HepG2 (cell line): ENCODE measurements around the gene IGHMBP2. TPM values are rescaled to one million over a fixed set of nuclear protein-coding genes. Genes with fewer than 3 reads are reported as not detected.

ENCODE experiments used
- ATAC-seq: fragments of 200-7000 bp; cut with Tn5 transposase; 3 replicates; pipeline ENCODE4 v1.9.1; 2020; ENCODE audit warnings: mild to moderate bottlenecking, moderate library complexity
- BruUV-seq: library from RNA; stranded (reverse); fragments of 400-500 nt; replicated peaks from 2 replicates; lab custom pipeline; 2021; lab: Mats Ljungman, UMichigan
- CTCF ChIA-PET: fragments of 300-600 bp; formaldehyde crosslinking; extraction: SDS; loops from one replicate; lab custom pipeline; 2021; ENCODE audit warnings: low total read pairs, inconsistent platforms, low intra/inter-chr PET ratio; lab: Yijun Ruan, JAX
- POLR2A ChIA-PET: fragments of 350-600 bp; sonication (Branson Sonifier 250); formaldehyde crosslinking; loops from one replicate; lab custom pipeline; 2020; ENCODE audit warnings: antibody characterized with exemption, inconsistent platforms; lab: Yijun Ruan, JAX
- DNase-seq: peaks from one replicate; pipeline ENCODE4 v3.0.0-alpha.2; 2015; ENCODE audit warnings: low spot score
- FAIRE-seq: peaks from 3 replicates; lab custom pipeline; 2011; peaks lifted over from hg19 to GRCh38; lab: Jason Lieb, UNC
- H2AFZ ChIP-seq: one replicate; pipeline ENCODE4 v1.6.1; 2011; ENCODE audit warnings: low read length, inconsistent platforms
- H3K27ac ChIP-seq: fragments of 300-600 bp; 3 replicates; pipeline ENCODE4 v1.8.0; 2011; ENCODE audit warnings: mixed run types, mild to moderate bottlenecking, mixed read lengths, low read length, inconsistent platforms; ENCODE audit not compliant: insufficient read depth; ENCODE audit errors: extremely low read length
- H3K27me3 ChIP-seq, 2 experiments: fragments of 200-600 bp in 1 of 2; 2 replicates in 1 of 2; 3 replicates in 1 of 2; pipeline versions ENCODE4 v1.6.0 to v1.8.0; 2011; ENCODE audit warnings: low read length in 2 of 2, mild to moderate bottlenecking in 2 of 2, moderate library complexity in 2 of 2, inconsistent platforms in 1 of 2; ENCODE audit not compliant: insufficient read depth in 2 of 2, control insufficient read depth in 1 of 2
- H3K36me3 ChIP-seq, 2 experiments: fragments of 200-600 bp in 1 of 2; replicated peaks in 1 of 2; 2 replicates in 1 of 2; 3 replicates in 1 of 2; pipeline versions ENCODE4 v1.5.1 to v1.8.0; 2011; ENCODE audit warnings: low read length in 2 of 2, inconsistent platforms in 1 of 2; ENCODE audit not compliant: insufficient read depth in 2 of 2, control insufficient read depth in 1 of 2
- H3K4me1 ChIP-seq: 2 replicates; pipeline ENCODE4 v1.5.1; 2012; ENCODE audit warnings: low read length, inconsistent platforms; ENCODE audit not compliant: insufficient read depth
- H3K4me2 ChIP-seq: 2 replicates; pipeline ENCODE4 v1.6.0; 2011; ENCODE audit warnings: low read depth, low read length, inconsistent platforms
- H3K4me3 ChIP-seq, 3 experiments: fragments of 200-600 bp in 1 of 3; sonication (generic), shearing (Covaris generic) in 1 of 3; replicated peaks in 1 of 3; 2 replicates each; pipeline ENCODE4 v1.5.1; 2011 to 2016; ENCODE audit warnings: low read length in 3 of 3, inconsistent platforms in 2 of 3, low read depth in 2 of 3, mild to moderate bottlenecking in 2 of 3, control low read depth in 1 of 3, mixed read lengths in 1 of 3; ENCODE audit not compliant: insufficient read depth in 1 of 3
- H3K79me2 ChIP-seq: one replicate; pipeline ENCODE4 v1.6.1; 2011; ENCODE audit warnings: low read length, inconsistent platforms; ENCODE audit not compliant: insufficient read depth
- H3K9ac ChIP-seq: 2 replicates; pipeline ENCODE4 v1.6.0; 2011; ENCODE audit warnings: mild to moderate bottlenecking, low read depth, low read length, inconsistent platforms; ENCODE audit not compliant: insufficient read depth
- H3K9me3 ChIP-seq: 2 replicates; pipeline ENCODE4 v1.5.1; 2012; ENCODE audit warnings: mild to moderate bottlenecking, low read length
- H4K20me1 ChIP-seq: 2 replicates; pipeline ENCODE4 v1.6.0; 2011; ENCODE audit warnings: inconsistent platforms, mild to moderate bottlenecking, low read length, moderate library complexity; ENCODE audit not compliant: insufficient read depth
- ESRRA ChIP-seq: sonication (generic); formaldehyde crosslinking; IDR thresholded peaks from 2 replicates; pipeline ENCODE4 v1.5.1; 2020; ENCODE audit warnings: mild to moderate bottlenecking, low read depth, missing genetic modification reagents
- GLI4 ChIP-seq: sonication (generic); formaldehyde crosslinking; IDR thresholded peaks from 2 replicates; pipeline ENCODE4 v1.5.1; 2020; ENCODE audit warnings: missing genetic modification reagents, mild to moderate bottlenecking, moderate library complexity, borderline replicate concordance
- HDAC2 ChIP-seq: sonication (generic); formaldehyde crosslinking; IDR thresholded peaks from 2 replicates; pipeline ENCODE4 v1.4.0; 2020; ENCODE audit warnings: missing genetic modification reagents
- IRF2 ChIP-seq: IDR thresholded peaks from 2 replicates; pipeline ENCODE4 v1.6.1; 2018; ENCODE audit warnings: missing genetic modification reagents, missing compliant biosample characterization
- JARID2 ChIP-seq: sonication (generic); formaldehyde crosslinking; IDR thresholded peaks from 2 replicates; pipeline ENCODE4 v1.8.1; 2023; ENCODE audit warnings: missing genetic modification reagents, inconsistent platforms; ENCODE audit not compliant: insufficient replicate concordance
- MIER2 ChIP-seq: IDR thresholded peaks from 2 replicates; pipeline ENCODE4 v1.6.1; 2016; ENCODE audit warnings: missing biosample characterization, missing genetic modification reagents
- RARA ChIP-seq: IDR thresholded peaks from 2 replicates; pipeline ENCODE4 v1.6.1; 2016; ENCODE audit warnings: missing genetic modification reagents, missing compliant biosample characterization
- RELA ChIP-seq: sonication (generic); formaldehyde crosslinking; IDR thresholded peaks from 2 replicates; pipeline ENCODE4 v1.4.0; 2020; ENCODE audit warnings: missing genetic modification reagents
- SALL2 ChIP-seq: sonication (generic); formaldehyde crosslinking; IDR thresholded peaks from 2 replicates; pipeline ENCODE4 v1.8.1; 2023; ENCODE audit warnings: mild to moderate bottlenecking, missing genetic modification reagents, inconsistent platforms
- SAP130 ChIP-seq: IDR thresholded peaks from 2 replicates; pipeline ENCODE4 v1.6.1; 2016; ENCODE audit warnings: low read depth
- SMAD1 ChIP-seq: sonication (generic); formaldehyde crosslinking; IDR thresholded peaks from 2 replicates; pipeline ENCODE4 v1.4.0; 2020; ENCODE audit warnings: missing genetic modification reagents, low read depth, mild to moderate bottlenecking, borderline replicate concordance
- ZNF10 ChIP-seq: sonication (generic); formaldehyde crosslinking; IDR thresholded peaks from 2 replicates; pipeline ENCODE4 v1.4.0; 2020; ENCODE audit warnings: mild to moderate bottlenecking, low read depth, missing genetic modification reagents, borderline replicate concordance
- ZNF251 ChIP-seq: sonication (generic); formaldehyde crosslinking; IDR thresholded peaks from 2 replicates; pipeline ENCODE4 v1.9.0; 2021; ENCODE audit warnings: mild to moderate bottlenecking, missing genetic modification reagents
- ZNF3 ChIP-seq: IDR thresholded peaks from 2 replicates; pipeline ENCODE4 v1.7.0; 2017; ENCODE audit warnings: inconsistent platforms
- ZNF468 ChIP-seq: sonication (generic); formaldehyde crosslinking; IDR thresholded peaks from 2 replicates; pipeline ENCODE4 v1.8.0; 2022; ENCODE audit warnings: mild to moderate bottlenecking, moderate library complexity, missing genetic modification reagents
- ZNF570 ChIP-seq: sonication (generic); formaldehyde crosslinking; IDR thresholded peaks from 2 replicates; pipeline ENCODE4 v1.4.0; 2020; ENCODE audit warnings: mild to moderate bottlenecking, missing genetic modification reagents, borderline replicate concordance
- ZNF615 ChIP-seq: sonication (generic); formaldehyde crosslinking; IDR thresholded peaks from 2 replicates; pipeline ENCODE4 v1.5.0; 2020; ENCODE audit warnings: mild to moderate bottlenecking, missing genetic modification reagents, borderline replicate concordance
- ZNF720 ChIP-seq: sonication (generic); formaldehyde crosslinking; IDR thresholded peaks from 2 replicates; pipeline ENCODE4 v1.4.0; 2020; ENCODE audit warnings: missing genetic modification reagents
- ZZZ3 ChIP-seq: sonication (generic); formaldehyde crosslinking; IDR thresholded peaks from 2 replicates; pipeline ENCODE4 v1.4.0; 2020; ENCODE audit warnings: missing genetic modification reagents, mild to moderate bottlenecking, borderline replicate concordance
- WGBS: methylation state at CpG from one replicate; pipeline ENCODE4 v1.1.6; 2017; ENCODE audit warnings: low lambda C conversion rate; 5-methylcytosine and 5-hydroxymethylcytosine counted together
- in situ Hi-C: cut with HindIII; loops from 2 replicates; pipeline ENCODE4 v1.10.0; 2017; ENCODE audit warnings: low pct_unique_long_range_greater_than_20kb; ENCODE audit not compliant: extremely low pct_ligation_motif_present
- intact Hi-C: fragments of 100-400 bp; cut with micrococcal nuclease; formaldehyde crosslinking; loops from one replicate; pipeline ENCODE4 v1.10.0; 2022; ENCODE audit not compliant: unreplicated experiment
- polyA plus RNA-seq, 8 experiments: library from polyadenylated mRNA; depleted of rRNA in 3 of 8; stranded (reverse) in 7 of 8; unstranded in 1 of 8; fragments of >200 nt; fragmentation: Illumina TruSeq in 4 of 8; extraction: Trizol in 4 of 8; gene quantifications; 2 replicates each; pipeline versions ENCODE4 v1.2.1 to v1.2.3, GENCODE V29; 2011 to 2016; ENCODE audit warnings: low read depth in 4 of 8, missing spikeins in 1 of 8, mixed read lengths in 1 of 8; ENCODE audit not compliant: insufficient read depth in 1 of 8
- total RNA-seq, 5 experiments: library from RNA; depleted of rRNA; stranded (reverse); fragments of >200 nt; fragmentation: Illumina TruSeq; extraction: Trizol; gene quantifications; 2 replicates each; pipeline ENCODE4 v1.2.3, GENCODE V29; 2016; ENCODE audit warnings: low read depth in 1 of 5
- TF ChIP-seq, protein P1 (sequence below): sonication (generic); formaldehyde crosslinking; IDR thresholded peaks from 2 replicates; pipeline ENCODE4 v1.4.0; 2020; ENCODE audit warnings: missing genetic modification reagents
- TF ChIP-seq, protein P2 (sequence below): IDR thresholded peaks from 2 replicates; pipeline ENCODE4 v1.6.1; 2016; ENCODE audit warnings: missing biosample characterization, missing genetic modification reagents, low read depth
- TF ChIP-seq, protein P3 (sequence below), 2 experiments: sonication (generic) in 1 of 2; formaldehyde crosslinking in 1 of 2; IDR thresholded peaks; 2 replicates each; pipeline versions ENCODE4 v1.5.1 to v1.6.1; 2011 to 2020; ENCODE audit warnings: borderline replicate concordance in 1 of 2, low read depth in 1 of 2, low read length in 1 of 2, mild to moderate bottlenecking in 1 of 2, missing genetic modification reagents in 1 of 2, moderate library complexity in 1 of 2

IGHMBP2 gene
- total and polyA plus RNA-seq, 2 of the 13 experiments (the other 11 are each of a cell fraction or from before 2014, with no cell fraction given): 8.9 to 9.9 TPM

DNA sequence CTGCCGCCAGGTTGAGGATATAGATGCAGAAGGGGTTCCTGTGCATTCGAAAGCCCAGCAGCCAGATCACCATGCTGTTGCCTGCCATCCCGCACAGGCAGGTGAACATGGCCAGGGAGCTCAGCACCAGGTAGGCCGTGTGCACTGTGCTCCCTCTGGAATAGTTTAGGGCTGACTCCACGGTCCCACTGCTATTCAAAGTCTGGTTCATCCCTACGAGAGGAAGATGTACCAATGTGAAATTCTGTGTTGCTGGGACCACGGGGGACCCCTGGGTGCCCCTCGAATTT is 77.0 kb downstream of the IGHMBP2 start, which contains the start of gene MRGPRD (continued):
- TF ChIP-seq, protein P1, sequence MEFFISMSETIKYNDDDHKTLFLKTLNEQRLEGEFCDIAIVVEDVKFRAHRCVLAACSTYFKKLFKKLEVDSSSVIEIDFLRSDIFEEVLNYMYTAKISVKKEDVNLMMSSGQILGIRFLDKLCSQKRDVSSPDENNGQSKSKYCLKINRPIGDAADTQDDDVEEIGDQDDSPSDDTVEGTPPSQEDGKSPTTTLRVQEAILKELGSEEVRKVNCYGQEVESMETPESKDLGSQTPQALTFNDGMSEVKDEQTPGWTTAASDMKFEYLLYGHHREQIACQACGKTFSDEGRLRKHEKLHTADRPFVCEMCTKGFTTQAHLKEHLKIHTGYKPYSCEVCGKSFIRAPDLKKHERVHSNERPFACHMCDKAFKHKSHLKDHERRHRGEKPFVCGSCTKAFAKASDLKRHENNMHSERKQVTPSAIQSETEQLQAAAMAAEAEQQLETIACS (CRISPR knock-in tag): no peak
- TF ChIP-seq ZNF251 (no peak), ZNF615 (CRISPR knock-in tag) (no peak), RELA (no peak)
- TF ChIP-seq, protein P2, sequence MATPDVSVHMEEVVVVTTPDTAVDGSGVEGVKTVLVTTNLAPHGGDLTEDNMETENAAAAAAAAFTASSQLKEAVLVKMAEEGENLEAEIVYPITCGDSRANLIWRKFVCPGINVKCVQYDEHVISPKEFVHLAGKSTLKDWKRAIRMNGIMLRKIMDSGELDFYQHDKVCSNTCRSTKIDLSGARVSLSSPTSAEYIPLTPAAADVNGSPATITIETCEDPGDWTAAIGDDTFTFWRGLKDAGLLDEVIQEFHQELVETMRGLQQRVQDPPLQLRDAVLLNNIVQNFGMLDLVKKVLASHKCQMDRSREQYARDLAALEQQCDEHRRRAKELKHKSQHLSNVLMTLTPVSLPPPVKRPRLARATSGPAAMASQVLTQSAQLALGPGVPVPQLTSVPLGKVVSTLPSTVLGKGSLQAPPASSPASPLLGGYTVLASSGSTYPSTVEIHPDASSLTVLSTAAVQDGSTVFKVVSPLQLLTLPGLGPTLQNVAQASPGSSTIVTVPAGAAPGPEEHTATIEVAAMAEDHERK (CRISPR knock-in tag): no peak

DNA sequence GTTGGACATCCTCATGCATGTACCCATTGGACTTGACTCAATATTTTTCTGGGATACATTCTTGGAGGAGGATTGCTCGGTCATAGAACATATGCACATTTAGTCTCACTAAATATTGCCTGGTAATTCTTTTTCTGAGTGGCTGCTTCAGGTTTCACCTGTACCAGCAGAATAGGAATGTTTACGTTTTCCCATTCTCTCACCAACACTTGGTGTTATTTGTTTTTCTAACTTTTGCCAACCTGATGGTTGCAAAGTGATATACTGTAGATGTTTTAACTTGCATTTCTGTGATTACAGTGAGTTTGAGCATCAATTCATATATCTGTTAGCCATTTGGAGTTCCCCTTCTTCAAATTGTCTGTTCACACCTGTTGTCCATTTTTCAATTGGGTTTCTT is 78.4 kb downstream of the IGHMBP2 start:
- FAIRE-seq: no peak
- no peak for ATAC-seq
- no peak overlapping the region for H3K4me2 ChIP-seq
- in situ Hi-C loops: no loop called here
- ChIA-PET CTCF (no interaction called here), POLR2A (no interaction called here)
- no peaks in the 10 kb centered on the region for H3K79me2 ChIP-seq
- H3K4me1 ChIP-seq: no peaks in the 10 kb centered on the region
- H3K27me3 ChIP-seq: peaks cover 6 to 26% of the 10 kb centered on the region in 2 experiments; a peak in 2 of 5 replicates
- no peaks in the 10 kb centered on the region for H4K20me1 ChIP-seq
- no peaks in the 10 kb centered on the region for H3K9me3 ChIP-seq
- 30% methylated on average over 2 of the region's 2 CpGs for WGBS
- no peak overlapping the region for H2AFZ ChIP-seq
- H3K4me3 ChIP-seq: no peak overlapping the region
- no peaks in the 10 kb centered on the region for H3K36me3 ChIP-seq
- no peak overlapping the region for H3K9ac ChIP-seq
- intact Hi-C loops: no loop called here
- TF ChIP-seq GLI4 (CRISPR knock-in tag): no peak
- no peak for TF ChIP-seq ZNF3 (CRISPR knock-in tag)
- no peak for TF ChIP-seq RARA (CRISPR knock-in tag)
- no peak for TF ChIP-seq ZZZ3 (CRISPR knock-in tag)
- no peak for TF ChIP-seq IRF2 (CRISPR knock-in tag)
- no peak for TF ChIP-seq SAP130 (CRISPR knock-in tag)
- TF ChIP-seq ZNF10 (CRISPR knock-in tag): no peak
- TF ChIP-seq ZNF468 (CRISPR knock-in tag): no peak
- TF ChIP-seq JARID2 (CRISPR knock-in tag): no peak
- TF ChIP-seq MIER2 (CRISPR knock-in tag): no peak
- TF ChIP-seq ESRRA (CRISPR knock-in tag): no peak
- no peak for TF ChIP-seq SMAD1 (CRISPR knock-in tag)
- TF ChIP-seq HDAC2 (CRISPR knock-in tag): no peak
- TF ChIP-seq ZNF570: no peak
- TF ChIP-seq, protein P3, sequence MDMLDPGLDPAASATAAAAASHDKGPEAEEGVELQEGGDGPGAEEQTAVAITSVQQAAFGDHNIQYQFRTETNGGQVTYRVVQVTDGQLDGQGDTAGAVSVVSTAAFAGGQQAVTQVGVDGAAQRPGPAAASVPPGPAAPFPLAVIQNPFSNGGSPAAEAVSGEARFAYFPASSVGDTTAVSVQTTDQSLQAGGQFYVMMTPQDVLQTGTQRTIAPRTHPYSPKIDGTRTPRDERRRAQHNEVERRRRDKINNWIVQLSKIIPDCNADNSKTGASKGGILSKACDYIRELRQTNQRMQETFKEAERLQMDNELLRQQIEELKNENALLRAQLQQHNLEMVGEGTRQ (IDR thresholded peaks at IDR 0.05; ENCODE audit: low read depth, low read length): no peak
- TF ChIP-seq, protein P3 (CRISPR knock-in tag; IDR thresholded peaks at IDR 0.05; ENCODE audit: borderline replicate concordance): no peak
- TF ChIP-seq SALL2: no peak
- TF ChIP-seq ZNF720 (CRISPR knock-in tag): no peak
- no TSS peak for BruUV-seq
- DNase-seq: no peak
- H3K27ac ChIP-seq: no peak overlapping the region
